ENCODE data around the gene ACSS1. TPM values are rescaled to one million over a fixed set of nuclear protein-coding genes. Genes with fewer than 3 reads are reported as not detected.

The ACSS1 gene
- polyA plus RNA-seq, 3 donors: 28.8 to 31.8 (median 31.8) TPM

DNA sequence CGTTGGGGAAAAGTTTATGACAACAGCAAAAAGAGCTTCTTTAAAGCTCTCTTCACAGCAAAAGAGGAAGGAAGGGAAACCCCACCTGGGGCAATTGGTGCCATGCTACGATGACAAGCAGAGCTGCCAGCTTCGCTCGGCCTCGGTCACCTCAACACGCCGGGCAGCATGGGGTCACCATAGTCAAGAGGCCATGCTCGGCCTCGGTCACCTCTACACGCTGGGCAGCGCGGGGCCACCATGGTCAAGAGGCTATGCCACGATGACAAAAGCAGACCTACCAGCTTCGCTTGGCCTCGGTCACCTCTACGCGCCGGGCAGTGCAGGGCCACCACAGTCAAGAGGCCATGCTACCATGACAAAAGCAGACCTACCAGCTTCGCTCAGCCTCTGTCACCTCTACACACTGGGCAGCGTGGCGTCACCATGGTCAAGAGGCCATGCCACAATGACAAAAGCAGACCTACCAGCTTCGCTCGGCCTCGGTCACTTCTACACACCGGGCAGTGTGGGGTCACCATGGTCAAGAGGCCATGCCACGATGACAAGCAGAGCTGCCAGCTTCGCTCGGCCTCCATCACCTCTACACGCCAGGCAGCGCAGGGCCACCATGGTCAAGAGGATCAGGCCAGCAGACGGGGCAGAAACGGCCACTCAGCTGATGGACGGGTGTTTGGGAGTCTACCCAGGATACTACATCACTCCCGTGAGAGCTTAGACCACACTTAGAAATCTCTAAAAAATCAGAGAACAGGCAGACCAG is 77.5 kb downstream of the ACSS1 start:
- DNase-seq: no peak

GRCh38 chr20:24979036-24979960 is 78.6 kb downstream of the ACSS1 start:
- DNase-seq: no peak

GRCh38 chr20:24978513-24978912 is 79.4 kb downstream of the ACSS1 start:
- no peak for DNase-seq

- DNase-seq: no peak
Measured at GRCh38 chr20:24977797-24978196, 80.1 kb downstream of the ACSS1 start.

DNA sequence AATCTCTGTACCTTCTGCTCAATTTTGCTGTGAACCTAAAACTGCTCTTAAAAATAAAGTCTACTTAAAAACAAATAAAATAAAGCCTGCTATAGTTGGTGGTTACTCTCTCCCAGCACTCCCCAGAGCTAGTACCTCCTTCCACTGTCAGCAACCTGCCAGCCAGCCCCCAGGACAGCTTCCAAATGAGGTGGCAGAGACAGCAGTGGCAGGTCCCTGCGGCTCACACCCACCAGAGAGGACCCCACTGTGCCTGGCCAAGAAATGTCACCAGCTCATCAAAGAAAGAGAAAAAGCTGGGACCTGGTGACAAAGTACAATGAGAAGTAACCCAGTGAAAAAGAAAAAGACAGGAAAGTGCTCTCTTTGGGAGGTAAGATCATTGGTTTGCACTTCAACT is 80.6 kb downstream of the ACSS1 start:
- DNase-seq: no peak

GRCh38 chr20:24972341-24972740 is 85.6 kb downstream of the ACSS1 start:
- no peak for DNase-seq

DNA sequence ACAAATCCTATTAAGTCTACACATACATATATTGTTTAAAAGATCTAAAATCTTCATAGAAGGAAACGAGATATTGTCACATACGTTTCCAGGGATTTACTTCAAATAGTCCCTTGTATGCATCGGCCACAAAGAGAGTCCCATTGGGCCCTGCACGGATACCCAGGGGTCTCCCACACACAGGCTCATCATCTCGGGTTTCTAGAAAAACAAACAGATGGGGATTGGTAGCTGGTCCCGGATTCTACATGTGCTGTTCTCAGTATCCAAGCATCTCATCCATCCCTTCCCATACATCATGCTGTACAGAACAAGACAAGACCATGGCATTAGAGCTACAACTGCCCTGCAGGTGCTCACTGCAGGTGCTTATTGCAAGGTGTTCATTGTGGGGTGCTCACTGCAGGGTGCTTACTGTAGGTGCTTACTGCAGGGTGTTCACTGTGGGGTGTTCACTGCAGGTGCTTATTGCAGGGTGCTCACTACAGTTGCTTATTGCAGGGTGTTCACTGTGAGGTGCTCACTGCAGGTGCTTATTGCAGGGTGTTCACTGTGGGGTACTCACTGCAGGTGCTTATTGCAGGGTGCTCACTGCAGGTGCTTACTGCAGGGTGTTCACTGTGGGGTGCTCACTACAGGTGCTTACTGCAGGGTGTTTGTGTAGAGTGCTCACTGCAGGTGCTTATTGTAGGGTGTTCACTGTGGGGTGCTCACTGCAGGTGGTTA is 86.4 kb downstream of the ACSS1 start:
- DNase-seq: peak; percentile 29

GRCh38 chr20:24970754-24971153 is 87.2 kb downstream of the ACSS1 start:
- no peak for DNase-seq

GRCh38 chr20:24970030-24970553 is 87.8 kb downstream of the ACSS1 start:
- DNase-seq: no peak

DNA sequence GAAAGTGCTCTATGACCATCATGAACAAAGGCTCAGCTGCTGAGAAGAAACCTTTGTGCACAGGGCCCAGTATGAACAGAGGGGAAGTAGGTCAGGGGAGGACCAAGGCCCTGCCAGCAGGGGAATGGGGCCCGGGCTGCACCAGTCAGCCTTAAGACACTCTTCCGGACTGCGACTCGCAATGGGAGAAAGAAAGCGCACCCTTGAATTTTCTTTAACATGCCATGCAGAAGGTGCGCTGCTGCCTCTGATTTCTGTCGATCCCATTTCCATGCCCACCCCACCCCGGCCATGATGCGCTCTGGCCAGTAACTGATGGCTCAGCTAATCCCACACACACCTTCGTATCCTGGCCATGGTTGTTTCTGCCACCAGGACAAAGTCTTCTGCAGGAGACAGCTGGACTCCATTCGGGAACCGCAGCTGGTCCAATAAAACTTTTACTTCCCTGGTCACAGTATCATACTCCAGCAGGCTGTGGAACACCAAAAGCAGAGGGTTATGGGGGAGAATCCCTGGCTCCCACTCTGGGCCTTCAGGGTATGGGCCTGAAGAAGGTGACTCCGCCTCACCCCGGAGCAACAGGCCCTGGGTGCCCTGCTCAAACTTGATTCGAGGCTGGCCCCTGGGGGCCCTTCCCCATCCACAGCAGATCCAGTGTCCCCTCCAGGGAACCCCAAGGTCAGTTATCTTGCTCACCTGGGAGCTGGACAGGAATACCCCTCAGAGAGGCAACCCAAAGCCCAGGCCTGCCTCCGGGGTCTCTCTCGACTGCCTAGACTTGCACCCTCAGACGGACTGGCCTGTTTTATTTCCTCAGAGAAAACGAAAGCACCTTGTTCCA is 88.5 kb downstream of the ACSS1 start:
- no peak for DNase-seq

GRCh38 chr20:24968278-24968800 is 89.6 kb downstream of the ACSS1 start:
- no peak for DNase-seq

GRCh38 chr20:24966317-24967012 is 91.5 kb downstream of the ACSS1 start:
- DNase-seq: no peak

GRCh38 chr20:24965065-24965919 is 92.6 kb downstream of the ACSS1 start:
- DNase-seq: no peak

GRCh38 chr20:24964506-24964840 is 93.5 kb downstream of the ACSS1 start:
- DNase-seq: no peak

- DNase-seq: no peak
Measured at GRCh38 chr20:24963672-24964505, 94.0 kb downstream of the ACSS1 start.

DNA sequence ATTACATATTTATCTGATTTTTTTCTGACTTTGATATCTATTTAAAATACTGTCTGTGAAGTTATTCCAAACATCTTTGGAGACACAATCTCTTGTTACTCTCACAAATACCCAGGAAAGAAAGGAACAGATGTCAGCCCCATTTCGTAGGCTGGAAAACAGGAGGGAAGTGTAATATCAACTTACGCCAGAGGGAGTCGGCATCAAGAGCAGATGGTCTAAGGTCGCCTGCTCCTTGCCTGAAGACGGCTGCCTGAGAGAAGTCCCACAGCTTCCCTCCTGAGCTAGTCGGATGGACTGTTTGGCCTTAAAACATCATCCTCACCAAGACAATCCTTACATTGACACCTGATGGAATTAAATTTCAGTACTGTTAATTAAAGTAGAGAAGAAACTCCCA is 95.4 kb downstream of the ACSS1 start:
- DNase-seq: no peak

GRCh38 chr20:24962182-24962492 is 95.8 kb downstream of the ACSS1 start:
- no peak for DNase-seq

DNA sequence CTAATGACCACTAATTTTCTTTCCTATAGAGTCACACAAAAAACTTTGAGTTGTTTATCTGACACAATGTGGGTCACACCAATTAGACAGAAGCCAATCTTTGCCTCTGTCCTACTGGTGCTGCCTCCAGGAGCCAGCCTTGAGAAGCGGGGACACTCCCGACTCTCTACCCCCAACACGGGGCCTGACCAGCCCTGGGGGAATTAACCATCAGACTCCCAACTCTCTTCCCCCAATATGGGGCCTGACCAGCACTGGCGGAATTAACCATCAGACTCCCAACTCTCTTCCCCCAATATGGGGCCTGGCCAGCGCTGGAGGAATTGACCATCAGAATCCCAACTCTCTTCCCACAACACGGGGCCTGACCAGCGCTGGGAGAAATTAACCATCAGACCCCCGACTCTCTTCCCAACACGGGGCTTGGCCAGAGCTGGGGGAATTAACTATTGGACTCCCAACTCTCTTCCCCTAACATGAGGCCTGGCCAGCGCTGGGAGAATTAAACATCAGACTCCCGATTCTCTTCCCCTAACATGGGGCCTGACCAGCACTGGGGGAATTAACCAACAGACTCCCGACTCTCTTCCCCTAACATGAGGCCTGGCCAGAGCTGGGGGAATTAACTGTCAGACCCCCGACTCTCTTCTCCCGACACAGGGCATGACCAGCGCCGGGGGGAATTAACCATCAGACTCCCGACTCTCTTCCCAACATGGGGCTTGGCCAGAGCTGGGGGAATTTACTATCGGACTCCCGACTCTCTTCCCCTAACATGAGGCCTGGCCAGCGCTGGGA is 96.4 kb downstream of the ACSS1 start:
- DNase-seq: no peak
